CD1c-positive myeloid dendritic cell (primary cell): ENCODE measurements around the gene RNF17.

ENCODE experiments used
- DNase-seq: peaks from one replicate; pipeline ENCODE4 v3.0.0-alpha.2; 2016; ENCODE audit errors: extremely low spot score

RNF17 gene

DNA sequence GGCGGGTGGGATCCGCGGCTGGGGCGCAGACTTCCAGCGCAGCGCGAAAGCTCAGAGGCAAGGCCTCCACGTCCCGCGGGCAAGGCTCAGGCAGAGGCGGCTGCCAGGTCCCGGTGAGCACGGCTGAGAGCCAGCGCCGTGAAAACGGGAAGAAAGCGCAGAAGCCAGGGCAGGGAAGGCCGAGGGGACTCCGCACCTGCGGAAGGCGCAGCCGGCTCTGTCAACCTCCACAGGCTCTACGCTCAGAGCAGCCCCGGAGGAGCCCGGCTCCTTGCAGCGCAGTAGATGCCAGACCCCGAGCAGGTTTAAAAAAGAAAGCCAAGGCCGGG is 131.0 kb downstream of the RNF17 start:
- no peak for DNase-seq

DNA sequence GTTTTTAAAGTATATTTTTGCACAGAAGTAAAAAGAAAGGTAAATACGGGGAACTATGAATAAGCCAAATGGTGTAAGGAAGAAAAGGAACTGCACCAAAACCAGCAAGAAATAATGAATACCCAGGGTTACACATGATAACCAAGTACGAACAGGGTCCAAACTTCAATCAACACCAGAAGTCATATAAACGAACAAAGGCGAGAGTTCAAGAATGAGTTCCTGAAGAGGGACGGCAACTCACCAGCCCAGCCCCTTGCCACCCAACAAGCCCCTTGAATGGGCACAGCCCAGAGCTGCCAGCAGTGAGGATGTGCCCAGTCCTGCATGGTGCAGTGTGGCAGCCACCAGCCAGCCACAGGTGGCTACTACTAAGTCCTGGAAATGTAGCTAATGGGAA is 132.1 kb downstream of the RNF17 start:
- DNase-seq: no peak

DNA sequence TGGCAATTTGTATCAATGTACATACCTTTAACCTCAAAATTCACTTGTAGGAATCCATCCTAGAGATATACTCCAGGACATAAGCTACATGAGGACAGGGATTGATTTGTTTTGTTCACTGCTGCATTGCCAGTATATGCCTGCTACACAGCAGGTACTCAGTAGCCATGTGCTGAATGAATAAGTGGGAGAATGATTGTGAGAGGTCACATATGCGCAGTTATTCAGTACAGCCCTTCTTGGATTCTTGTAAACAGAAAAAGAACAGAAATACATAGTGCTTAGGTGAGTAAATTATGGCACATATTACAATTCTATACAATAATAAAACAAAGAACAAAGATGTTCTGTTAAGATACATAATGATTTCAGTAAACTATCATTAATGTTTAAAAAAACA is 133.3 kb downstream of the RNF17 start:
- no peak for DNase-seq

DNA sequence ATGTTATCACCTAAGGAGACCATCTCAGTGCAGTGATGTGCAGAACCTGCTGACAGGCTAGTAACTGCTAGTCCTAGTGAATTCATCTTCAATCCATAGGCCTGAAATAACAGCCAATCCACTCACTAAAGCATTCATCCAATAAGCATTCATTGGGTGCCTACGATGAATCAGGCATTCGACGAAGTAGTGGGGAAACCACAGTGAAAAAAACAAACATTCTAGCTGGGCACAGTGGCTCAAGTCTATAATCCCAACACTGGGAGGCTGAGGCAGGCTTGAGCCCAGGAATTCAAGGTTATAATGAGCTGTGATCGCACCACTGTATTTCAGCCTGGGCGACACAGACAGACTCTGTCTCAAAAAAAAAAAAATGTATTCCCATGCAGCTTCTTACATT is 135.6 kb downstream of the RNF17 start:
- DNase-seq: no peak

DNA sequence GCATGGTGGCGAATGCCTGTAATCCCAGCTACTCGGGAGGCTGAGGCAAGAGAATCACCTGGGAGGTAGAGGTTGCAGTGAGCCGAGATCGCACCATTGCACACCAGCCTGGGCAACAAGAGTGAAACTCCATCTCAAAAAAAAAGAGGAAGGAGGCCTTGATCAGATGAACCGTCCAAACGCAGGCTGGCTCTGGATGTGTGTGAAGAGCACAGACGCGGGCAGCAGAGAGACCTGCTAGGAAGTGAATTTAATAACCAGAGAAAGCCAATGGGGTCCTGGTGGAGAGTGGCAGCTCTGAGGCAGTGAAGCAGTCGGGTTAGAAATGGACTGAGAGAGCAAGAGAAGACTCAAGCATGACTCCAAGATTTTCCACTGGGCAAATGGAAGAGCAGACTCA is 136.5 kb downstream of the RNF17 start:
- no peak for DNase-seq

DNA sequence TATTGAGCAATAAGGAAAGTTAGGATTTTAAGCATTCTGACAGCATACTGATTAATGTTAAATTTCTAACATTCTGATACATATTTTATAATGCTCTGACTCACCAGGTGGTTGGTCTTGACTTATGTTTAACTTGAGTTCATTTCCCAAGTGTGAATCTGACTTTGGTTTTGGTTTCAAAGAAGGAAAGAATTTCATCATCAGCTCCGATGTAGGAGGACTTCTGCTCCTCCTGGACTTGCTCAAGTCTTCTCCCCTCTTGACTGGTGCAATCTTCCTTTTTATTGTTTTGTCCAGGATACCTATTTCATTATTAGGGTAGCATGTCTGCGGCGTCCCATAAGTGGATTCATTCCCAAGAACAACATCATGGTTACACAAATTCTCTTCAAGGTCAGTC is 141.3 kb downstream of the RNF17 start:
- peak; percentile 9 for DNase-seq

DNA sequence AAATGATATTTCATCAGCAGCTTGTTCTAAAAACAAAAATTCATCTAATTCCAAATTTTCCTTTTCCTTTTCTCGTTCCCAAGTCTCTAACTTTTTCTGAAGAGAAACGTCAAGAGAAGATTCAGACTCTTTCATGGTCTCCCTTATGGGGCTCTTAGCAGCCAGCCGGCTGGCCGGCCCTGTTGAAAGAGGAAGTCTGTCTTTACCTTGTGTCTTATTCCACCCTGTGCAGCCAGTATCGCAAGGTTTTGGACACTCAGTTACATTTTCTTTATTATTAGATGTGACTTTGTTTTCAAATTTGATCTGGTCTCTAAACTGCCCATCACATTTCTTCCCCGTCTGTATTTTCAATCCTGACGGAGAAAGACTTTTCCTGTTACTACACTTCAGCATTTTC is 142.3 kb downstream of the RNF17 start:
- DNase-seq: no peak

DNA sequence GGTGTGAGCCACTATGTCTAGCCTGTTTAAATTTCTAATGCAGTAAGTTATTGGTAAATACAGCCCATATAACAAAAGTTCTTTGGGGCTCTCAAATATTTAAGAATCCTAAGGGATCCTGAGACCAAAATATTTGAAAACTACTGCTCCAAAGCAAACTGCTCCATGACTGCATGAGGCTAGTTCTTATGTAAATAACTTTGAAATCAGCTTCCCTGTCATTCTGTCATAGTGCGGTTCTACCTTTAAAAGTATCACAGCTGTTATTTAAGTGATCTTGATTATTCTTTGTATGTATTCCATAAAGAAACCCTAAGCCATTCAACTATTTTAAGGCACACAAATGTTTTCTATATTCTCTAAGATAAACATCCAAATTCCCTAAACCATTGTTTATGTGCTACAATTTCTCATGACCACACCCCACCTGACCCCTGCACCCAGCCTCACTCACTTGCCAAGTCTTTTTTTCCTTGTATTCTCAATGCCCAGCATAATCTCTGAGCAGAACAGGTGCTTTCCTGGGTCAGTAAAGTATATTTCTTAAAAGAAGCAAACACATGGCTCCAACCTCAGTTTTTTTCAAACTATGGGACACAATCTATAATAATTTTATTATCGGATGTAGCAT is 146.6 kb downstream of the RNF17 start:
- DNase-seq: no peak

DNA sequence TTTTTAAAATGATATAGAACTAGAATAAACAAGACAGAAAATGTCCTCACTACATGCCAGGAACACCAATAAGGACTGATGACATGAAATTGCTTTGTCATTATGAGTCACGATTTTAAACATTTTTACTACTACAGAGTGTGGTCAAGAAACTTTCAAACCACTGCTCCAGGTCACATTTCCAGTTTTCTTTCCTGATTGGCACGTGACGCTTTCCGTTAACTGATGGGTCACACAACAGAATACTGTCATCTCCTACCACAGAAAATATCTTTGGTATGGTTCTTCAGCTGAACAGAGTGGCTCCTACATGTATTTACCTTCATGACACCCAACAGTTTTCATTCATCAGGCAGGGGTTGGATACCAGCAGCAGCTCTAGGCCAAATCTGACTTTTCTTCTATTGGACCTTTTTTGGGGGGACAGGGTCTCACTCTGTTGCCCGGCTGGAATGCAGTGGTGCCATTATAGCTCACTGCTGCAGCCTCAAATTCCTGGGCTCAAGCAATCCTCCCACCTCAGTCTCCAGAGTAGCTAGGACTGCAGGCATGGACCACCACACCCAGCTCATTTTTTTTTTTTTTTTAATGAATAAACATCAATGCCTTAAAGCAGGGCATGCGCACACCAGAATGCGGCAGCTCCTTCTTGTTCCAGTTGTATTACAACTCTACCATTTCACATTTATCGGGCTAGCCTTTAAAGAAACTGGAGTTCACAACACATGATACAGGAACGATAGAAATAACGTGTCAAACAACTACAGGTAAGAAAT is 147.4 kb downstream of the RNF17 start:
- DNase-seq: peak; percentile 18

DNA sequence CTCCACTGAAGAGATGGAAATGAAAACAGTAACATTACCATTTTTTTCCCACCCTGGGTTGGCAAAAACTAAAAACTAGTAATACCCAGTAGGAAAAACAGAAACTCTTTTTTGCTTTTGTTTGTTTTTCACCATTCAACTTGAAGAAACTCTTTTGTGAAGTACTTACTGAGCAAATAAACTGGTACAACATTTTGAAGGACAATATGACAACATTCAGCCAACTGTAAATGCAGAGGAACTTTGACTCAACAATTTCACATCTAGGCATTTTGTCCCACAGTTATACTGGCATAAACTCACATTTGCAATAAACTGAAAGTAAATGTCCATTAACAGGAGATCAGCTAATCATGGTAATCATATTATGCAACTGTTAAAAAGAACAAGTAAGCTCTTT is 152.5 kb downstream of the RNF17 start:
- DNase-seq: no peak

DNA sequence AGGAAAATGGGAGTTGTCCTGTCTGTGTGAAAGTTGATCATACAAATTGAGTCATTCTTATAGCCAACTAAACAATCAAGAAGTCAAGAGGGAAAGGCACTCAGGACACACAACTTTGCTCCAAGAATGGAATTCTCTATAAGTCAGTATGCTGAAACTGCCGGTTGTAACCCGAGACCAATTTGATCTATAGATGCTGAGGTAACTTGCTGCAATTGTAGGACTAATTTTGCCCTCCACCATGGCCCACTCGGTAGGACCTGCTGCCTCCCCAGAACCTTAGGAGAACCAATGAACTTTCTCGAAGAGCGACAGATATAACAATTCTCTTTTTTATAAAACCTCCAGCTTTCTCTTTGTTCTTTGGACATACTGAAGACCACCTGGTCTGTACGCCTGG is 157.0 kb downstream of the RNF17 start:
- DNase-seq: no peak

DNA sequence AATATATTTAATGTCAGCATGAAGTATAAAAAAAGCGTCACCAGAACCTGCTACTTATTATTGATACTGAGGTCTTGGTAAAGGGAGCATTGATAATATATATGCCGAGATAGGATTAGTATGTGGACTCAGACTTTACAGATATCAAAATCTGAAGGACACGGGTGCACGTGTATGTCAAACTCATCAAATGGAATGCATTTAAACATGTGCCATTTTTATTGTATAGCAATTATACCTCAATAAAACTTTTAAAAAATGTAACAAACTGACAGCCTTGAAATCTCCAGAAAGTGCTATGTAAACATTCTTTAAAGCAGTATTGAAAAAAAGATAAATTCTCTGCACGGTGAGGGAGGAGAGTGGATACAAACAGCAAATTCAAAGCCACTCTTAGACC is 157.9 kb downstream of the RNF17 start:
- no peak for DNase-seq

DNA sequence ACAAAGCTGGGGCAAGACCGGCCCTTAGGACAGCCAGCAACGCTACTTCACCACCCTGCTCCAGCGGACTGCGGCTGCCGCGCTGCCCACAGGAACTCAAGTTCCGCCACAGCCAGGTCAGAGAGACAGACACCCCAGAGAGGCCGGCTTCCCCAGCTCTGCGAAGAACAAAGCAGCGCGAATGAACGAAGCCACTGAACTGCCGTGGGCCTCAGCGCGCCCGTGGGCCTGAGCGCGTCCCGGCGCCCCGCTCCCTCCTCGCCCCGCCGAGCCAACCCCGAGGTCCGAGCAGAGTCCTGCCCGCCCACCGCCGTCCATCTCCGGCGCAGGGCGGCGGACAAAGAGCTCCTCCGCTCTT is 158.4 kb downstream of the RNF17 start:
- DNase-seq: peak; percentile 54

DNA sequence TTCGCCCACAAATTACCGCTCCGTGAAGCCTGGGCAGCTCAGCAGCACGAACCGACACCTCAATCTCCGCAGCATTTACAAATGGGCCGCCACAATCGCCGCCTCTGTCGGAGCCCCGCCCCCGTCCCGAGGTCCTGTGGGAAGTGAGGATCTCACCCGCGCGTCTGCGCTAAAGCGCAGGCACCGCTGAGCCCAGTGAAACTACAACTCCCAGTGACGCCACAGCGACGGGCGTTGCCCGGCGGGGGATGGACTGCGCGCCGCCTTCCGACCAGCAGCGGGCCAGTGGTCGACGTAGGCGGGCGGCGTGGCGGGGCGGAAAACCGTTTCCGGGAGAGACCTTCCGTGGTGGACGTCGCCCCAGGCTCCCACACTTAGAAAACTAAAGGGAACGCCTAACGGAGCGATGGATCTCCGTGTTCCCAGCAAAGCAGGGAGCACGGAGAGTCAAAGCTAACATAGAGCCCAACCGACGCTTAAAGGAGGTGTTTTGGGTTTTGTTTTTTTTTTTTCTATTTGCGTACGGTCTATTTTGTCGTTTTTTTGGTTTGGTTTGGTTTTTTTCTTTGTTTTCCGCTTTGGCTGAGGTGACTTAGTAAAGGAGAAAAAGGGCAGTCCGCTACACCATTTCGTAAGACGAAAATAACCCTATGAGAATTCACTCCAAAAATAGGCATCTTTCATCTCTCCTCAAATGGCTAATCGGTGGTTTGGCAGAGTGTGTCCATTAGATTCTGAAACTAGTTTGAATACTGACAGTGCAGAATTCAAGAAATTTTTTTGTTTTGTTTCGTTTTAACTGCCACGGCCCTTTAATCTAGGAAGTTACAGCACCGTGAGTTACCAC is 159.0 kb downstream of the RNF17 start:
- DNase-seq: peak; percentile 98

DNA sequence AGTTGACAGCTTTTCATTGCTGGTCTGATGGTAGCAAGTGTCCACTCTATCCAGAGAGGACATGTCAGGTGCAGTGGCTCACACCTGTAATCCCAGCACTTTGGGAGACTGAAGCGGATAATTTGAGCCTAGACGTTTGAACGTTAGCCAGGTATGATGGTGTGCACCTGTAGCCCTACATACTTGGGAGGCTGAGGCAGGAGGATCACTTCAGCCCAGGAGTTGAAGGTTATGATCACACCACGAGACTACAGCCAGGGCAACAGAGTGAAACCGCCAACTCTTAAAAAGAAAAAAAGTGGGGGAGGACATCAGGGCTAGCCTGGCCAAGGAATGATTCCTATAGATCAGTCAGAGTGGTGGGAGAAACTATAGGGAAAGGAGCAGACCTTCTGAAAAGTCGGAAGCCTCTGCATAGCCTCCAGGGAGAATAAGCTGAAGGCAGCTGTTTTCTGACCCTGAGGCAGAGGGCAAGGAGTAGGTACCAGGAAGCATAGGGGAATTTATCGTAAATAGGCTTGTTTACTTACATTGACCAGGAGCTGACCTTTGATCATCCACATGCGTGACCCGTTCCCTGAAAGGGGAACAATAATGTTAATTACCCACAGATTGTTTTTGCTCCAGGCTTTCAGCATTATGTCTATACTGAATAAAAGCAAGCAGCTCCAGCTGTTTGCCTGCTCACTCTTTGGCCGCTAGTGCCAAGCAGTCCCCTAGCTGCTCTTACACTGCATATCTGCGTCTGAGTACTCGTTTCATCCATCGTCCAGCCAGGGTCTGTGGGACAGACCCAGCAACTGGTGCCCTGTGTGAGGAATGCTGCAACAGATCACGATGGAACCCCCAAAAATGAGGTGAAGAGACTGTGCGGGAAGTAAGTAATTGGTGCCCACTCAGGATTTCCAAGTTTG is 161.6 kb downstream of the RNF17 start:
- no peak for DNase-seq

DNA sequence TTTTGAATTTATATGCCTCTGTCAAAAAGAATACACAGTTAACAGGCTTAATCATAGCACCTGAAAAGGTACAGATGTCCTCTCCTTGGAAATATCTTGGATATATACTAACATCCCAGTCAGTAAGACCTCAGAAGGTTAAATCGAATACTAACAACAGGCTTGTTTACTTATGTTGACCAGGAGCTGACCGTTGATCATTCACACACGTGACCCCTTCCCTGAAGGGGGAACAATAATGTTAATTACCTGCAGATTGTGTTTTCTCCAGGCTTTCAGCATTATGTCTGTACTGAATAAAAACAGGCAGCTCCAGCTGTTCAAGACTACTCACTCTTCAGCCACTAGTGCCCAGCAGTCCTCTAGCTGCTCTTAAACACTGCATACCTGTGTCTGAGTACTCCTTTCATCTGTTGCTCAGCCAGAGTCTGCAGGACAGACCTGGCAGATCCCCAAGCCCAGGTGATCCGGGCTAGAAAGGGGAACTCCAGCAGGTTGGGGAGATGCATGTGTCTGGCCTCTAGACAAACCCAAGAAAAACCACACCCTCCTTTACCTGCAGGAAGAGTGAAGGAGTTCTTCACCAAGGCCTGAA is 163.9 kb downstream of the RNF17 start:
- DNase-seq: no peak

DNA sequence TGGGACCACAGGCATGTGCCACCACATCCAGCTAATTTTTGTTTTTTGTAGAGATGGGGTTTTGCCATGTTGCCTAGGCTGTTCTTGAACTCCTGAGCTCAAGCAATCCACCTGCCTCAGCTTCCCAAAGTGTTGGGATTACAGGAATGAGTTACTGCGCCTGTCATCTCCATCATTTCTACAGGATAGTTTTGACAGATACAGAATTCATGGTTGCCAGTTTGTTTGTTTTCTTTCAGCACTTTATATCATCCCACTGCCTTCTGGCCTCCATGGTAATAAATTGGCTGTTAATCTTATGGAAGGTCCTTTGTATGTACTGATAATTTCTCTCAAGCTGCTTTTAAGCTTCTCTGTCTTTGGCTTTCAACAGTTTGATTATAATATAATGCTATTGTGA is 165.2 kb downstream of the RNF17 start:
- DNase-seq: no peak
